ENCODE data around the gene ARL16. TPM values are rescaled to one million over a fixed set of nuclear protein-coding genes. Genes with fewer than 3 reads are reported as not detected.

ARL16 gene
- total and polyA plus RNA-seq, 4 donors, result 20.5 to 87.4 (median 34.1) TPM

DNA sequence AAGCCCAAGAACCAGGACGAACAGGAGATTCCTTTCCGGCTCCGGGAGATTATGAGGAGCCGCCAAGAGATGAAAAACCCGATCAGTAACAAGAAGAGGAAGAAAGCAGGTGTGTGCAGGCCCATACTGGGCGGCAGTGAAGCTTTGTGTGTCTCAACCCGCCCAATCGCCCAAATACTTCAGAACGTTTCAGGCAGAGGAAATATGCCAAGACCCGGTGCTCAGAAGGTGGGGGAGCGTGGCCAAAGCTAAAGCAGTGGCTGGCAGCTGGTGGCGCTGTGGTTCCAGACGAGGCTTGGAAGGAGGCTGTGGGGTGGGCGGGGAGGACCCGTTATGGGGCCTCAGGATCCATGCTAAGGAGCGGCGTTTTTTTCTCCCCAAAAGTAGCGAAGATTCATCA, 15.8 kb downstream of the ARL16 start:
- Histone ChIP-seq H3K4me1 (ENCODE audit: control insufficient read depth in 1 of 2, insufficient read depth in 2 of 2, low read length in 2 of 2) (no peaks in the 10 kb centered on the region), H3K9me3 (ENCODE audit: control insufficient read depth, low read length) (no peaks in the 10 kb centered on the region), H3K4me3 (ENCODE audit: low read length in 2 of 2) (no peak overlapping the region), H3K36me3 (ENCODE audit: control insufficient read depth in 1 of 2, insufficient read depth in 2 of 2, low read length in 1 of 2) (no peaks in the 10 kb centered on the region), H3K27me3 (ENCODE audit: control insufficient read depth in 1 of 2, insufficient read depth in 2 of 2, low read length in 1 of 2) (no peaks in the 10 kb centered on the region), H3K27ac (ENCODE audit: low read depth in 1 of 2, low read length in 2 of 2) (no peak overlapping the region)
- WGBS, 2 donors, result 82 to 86% methylated on average over 18 of the region's 18 CpGs
- intact Hi-C loops (cut with DNase I), result loop anchor here in 1 of 2 donors (2.0 kb wide), 1 partner anchor 35 kb away; the partner anchor contains the start of gene MRPL12
- DNase-seq (no peak), ATAC-seq (ENCODE audit: low FRiP score) (no peak)

GRCh38 chr17:81666342-81667191, 17.0 kb downstream of the ARL16 start, which contains the start of the genes CCDC137 and OXLD1:
TSS of gene CCDC137 (plus strand) at chr17:81666737. CDS start at chr17:81666767, 30 bp downstream.
TSS of gene OXLD1 (minus strand) at chr17:81666605. CDS start at chr17:81666577, 28 bp downstream.
- 0% methylated on average over 73 to 96 of the region's 96 CpGs for WGBS, 2 donors
- Histone ChIP-seq H3K27ac (ENCODE audit: low read depth in 1 of 2, low read length in 2 of 2) (peak within 1 kb of the TSS in 1 of 2 donors; percentile 50), H3K4me1 (ENCODE audit: control insufficient read depth in 1 of 2, insufficient read depth in 2 of 2, low read length in 2 of 2) (no peaks in the 10 kb centered on the region), H3K36me3 (ENCODE audit: control insufficient read depth in 1 of 2, insufficient read depth in 2 of 2, low read length in 1 of 2) (no peaks in the 10 kb centered on the region), H3K27me3 (ENCODE audit: control insufficient read depth in 1 of 2, insufficient read depth in 2 of 2, low read length in 1 of 2) (no peaks in the 10 kb centered on the region), H3K4me3 (ENCODE audit: low read length in 2 of 2) (peak within 1 kb of the TSS; percentile 61 to 65), H3K9me3 (ENCODE audit: control insufficient read depth, low read length) (no peaks in the 10 kb centered on the region)
- intact Hi-C loops (cut with DNase I), result loop anchor here in 1 of 2 donors (1.0 to 2.0 kb wide), 2 partner anchors 29 to 36 kb away; partner anchors contain the start of genes MRPL12, NPLOC4 and TSPAN10
- DNase-seq, result peak; percentile 98 to 99
- peak; percentile 97 for ATAC-seq (ENCODE audit: low FRiP score)

DNA sequence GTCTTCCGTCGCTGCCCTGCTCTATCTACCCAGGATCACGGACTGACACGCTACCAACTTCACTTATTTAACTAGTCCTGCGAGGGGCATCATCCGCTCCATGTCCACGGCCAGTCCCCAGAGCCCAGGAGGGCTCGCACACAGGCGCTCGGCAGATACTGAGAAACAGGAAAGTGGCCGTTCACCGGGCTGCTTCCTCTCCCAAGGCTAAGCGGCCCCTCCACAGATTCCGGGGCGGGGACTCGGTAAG, 17.6 kb downstream of the ARL16 start:
- Histone ChIP-seq H3K9me3 (ENCODE audit: control insufficient read depth, low read length) (no peaks in the 10 kb centered on the region), H3K27me3 (ENCODE audit: control insufficient read depth in 1 of 2, insufficient read depth in 2 of 2, low read length in 1 of 2) (no peaks in the 10 kb centered on the region), H3K27ac (ENCODE audit: low read depth in 1 of 2, low read length in 2 of 2) (peak overlapping the region in 1 of 2 donors; percentile 50), H3K36me3 (ENCODE audit: control insufficient read depth in 1 of 2, insufficient read depth in 2 of 2, low read length in 1 of 2) (no peaks in the 10 kb centered on the region), H3K4me3 (ENCODE audit: low read length in 2 of 2) (peak overlapping the region; percentile 61 to 65), H3K4me1 (ENCODE audit: control insufficient read depth in 1 of 2, insufficient read depth in 2 of 2, low read length in 2 of 2) (no peaks in the 10 kb centered on the region)
- intact Hi-C loops (cut with DNase I), result loop anchor here in 1 of 2 donors (1.0 to 2.0 kb wide), 2 partner anchors 29 to 37 kb away; partner anchors contain the start of genes MRPL12, NPLOC4 and TSPAN10
- DNase-seq (no peak), ATAC-seq (ENCODE audit: low FRiP score) (no peak)
- 0% methylated on average over 16 of the region's 16 CpGs for WGBS, 2 donors

DNA sequence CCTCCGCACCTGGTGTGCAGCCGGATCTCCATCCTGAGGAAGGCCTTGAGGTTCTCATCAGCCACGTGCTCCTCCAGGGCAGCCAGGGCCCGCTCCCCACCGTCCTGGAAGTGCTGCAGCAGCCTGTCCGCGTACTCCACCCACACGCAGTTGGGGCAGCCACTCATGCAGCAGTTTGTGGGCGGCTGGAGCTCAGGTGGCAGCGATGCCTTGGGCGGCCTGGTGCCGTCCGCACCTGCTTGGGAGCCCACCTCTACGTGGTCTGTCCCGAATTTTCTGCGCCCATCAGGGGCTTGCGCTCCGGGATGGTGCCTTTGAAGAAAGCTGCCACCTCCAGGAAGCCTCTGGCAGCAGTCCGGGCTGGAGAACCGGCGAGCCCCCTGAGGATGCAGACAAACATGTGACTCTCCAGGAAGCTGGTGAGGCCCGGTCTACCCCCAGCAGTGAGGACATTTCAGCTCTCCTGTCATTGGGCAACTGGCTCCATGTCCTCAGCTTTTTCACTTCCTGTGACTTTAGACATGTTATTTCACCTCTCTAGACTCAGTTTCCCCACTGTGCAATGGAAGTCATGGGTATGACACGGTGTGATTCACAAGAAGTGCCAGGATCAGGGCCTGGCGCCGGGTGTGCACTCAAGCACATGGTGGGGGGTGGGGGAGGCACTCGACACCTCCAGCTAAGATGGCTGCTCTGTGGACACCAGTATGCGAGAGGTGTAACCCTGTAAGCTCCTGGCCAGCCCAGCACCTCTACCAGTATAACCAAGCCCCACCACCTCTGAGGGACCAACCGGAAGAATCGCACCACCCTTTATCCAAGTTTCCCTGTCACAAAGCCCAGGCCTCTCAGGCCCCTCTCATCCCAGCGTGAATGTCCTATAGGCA, 18.1 kb downstream of the ARL16 start:
- Histone ChIP-seq H3K27me3 (ENCODE audit: control insufficient read depth in 1 of 2, insufficient read depth in 2 of 2, low read length in 1 of 2) (no peaks in the 10 kb centered on the region), H3K4me1 (ENCODE audit: control insufficient read depth in 1 of 2, insufficient read depth in 2 of 2, low read length in 2 of 2) (no peaks in the 10 kb centered on the region), H3K36me3 (ENCODE audit: control insufficient read depth in 1 of 2, insufficient read depth in 2 of 2, low read length in 1 of 2) (no peaks in the 10 kb centered on the region), H3K27ac (ENCODE audit: low read depth in 1 of 2, low read length in 2 of 2) (no peak overlapping the region), H3K4me3 (ENCODE audit: low read length in 2 of 2) (peak overlapping the region; percentile 61 to 65), H3K9me3 (ENCODE audit: control insufficient read depth, low read length) (no peaks in the 10 kb centered on the region)
- ATAC-seq (ENCODE audit: low FRiP score) (peak; percentile 20), DNase-seq (peak in 1 of 2 donors; percentile 42)
- 63 to 66% methylated on average over 30 of the region's 30 CpGs for WGBS, 2 donors
- intact Hi-C loops (cut with DNase I), result loop anchor here in 1 of 2 donors (1.0 to 2.0 kb wide), 2 partner anchors 28 to 37 kb away; partner anchors contain the start of genes MRPL12, NPLOC4 and TSPAN10

DNA sequence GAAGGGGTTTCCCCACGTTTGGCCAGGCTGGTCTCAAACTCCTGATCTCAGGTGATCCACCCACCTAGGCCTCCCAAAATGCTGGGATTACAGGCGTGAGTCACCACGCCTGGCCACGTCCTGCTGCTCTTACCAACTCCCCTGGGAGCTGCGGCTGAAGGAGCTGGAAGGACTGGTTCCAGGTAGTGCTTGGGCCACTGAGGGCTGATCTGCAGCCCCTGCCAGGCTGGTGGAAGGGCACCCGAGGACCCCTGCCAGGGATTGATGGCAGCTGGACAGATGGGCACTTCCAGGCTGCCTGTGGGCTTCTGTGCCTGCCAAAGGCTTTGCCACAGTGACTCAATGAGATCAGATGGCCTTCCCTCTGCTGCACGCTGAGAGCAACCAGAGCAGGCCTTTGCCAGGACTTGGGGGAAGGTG, 19.5 kb downstream of the ARL16 start:
- intact Hi-C loops (cut with DNase I), result no loop called here
- H3K27me3 ChIP-seq (ENCODE audit: control insufficient read depth in 1 of 2, insufficient read depth in 2 of 2, low read length in 1 of 2), result no peaks in the 10 kb centered on the region
- DNase-seq (no peak), ATAC-seq (ENCODE audit: low FRiP score) (no peak)
- H3K4me1 ChIP-seq (ENCODE audit: control insufficient read depth in 1 of 2, insufficient read depth in 2 of 2, low read length in 2 of 2), result no peaks in the 10 kb centered on the region
- H3K36me3 ChIP-seq (ENCODE audit: control insufficient read depth in 1 of 2, insufficient read depth in 2 of 2, low read length in 1 of 2), result no peaks in the 10 kb centered on the region
- 72 to 83% methylated on average over 7 of the region's 7 CpGs for WGBS, 2 donors
- H3K4me3 ChIP-seq (ENCODE audit: low read length in 2 of 2), result no peak overlapping the region
- H3K9me3 ChIP-seq (ENCODE audit: control insufficient read depth, low read length), result no peaks in the 10 kb centered on the region
- H3K27ac ChIP-seq (ENCODE audit: low read depth in 1 of 2, low read length in 2 of 2), result no peak overlapping the region

GRCh38 chr17:81662002-81662401, 21.6 kb downstream of the ARL16 start:
- Histone ChIP-seq H3K36me3 (ENCODE audit: control insufficient read depth in 1 of 2, insufficient read depth in 2 of 2, low read length in 1 of 2) (no peaks in the 10 kb centered on the region), H3K27ac (ENCODE audit: low read depth in 1 of 2, low read length in 2 of 2) (no peak overlapping the region), H3K4me1 (ENCODE audit: control insufficient read depth in 1 of 2, insufficient read depth in 2 of 2, low read length in 2 of 2) (no peaks in the 10 kb centered on the region), H3K4me3 (ENCODE audit: low read length in 2 of 2) (no peak overlapping the region), H3K9me3 (ENCODE audit: control insufficient read depth, low read length) (no peaks in the 10 kb centered on the region), H3K27me3 (ENCODE audit: control insufficient read depth in 1 of 2, insufficient read depth in 2 of 2, low read length in 1 of 2) (no peaks in the 10 kb centered on the region)
- ATAC-seq (ENCODE audit: low FRiP score), result no peak
- intact Hi-C loops (cut with DNase I), result no loop called here
- WGBS, 2 donors, result 85 to 86% methylated on average over 4 of the region's 4 CpGs
- no peak for DNase-seq

DNA sequence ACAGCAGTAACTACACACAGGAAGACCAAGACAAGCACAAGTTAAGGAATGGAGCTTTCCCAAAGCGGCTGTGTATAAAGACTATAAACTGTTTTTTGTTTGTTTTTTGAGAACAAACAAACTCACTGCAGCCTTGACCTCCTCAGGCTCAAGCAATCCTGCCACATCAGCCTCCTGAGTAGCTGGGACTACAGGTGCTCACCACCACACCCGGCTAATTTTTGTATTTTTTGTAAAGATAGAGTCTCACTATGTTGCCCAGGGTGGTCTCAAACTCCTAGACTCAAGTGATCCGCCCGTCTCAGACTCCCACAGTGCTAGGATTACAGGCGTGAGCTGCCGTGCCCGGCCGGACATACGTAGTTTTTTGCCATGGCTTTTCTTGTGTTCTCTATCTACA, 23.2 kb downstream of the ARL16 start:
- Histone ChIP-seq H3K36me3 (ENCODE audit: control insufficient read depth in 1 of 2, insufficient read depth in 2 of 2, low read length in 1 of 2) (no peaks in the 10 kb centered on the region), H3K27me3 (ENCODE audit: control insufficient read depth in 1 of 2, insufficient read depth in 2 of 2, low read length in 1 of 2) (no peaks in the 10 kb centered on the region), H3K4me3 (ENCODE audit: low read length in 2 of 2) (no peak overlapping the region), H3K4me1 (ENCODE audit: control insufficient read depth in 1 of 2, insufficient read depth in 2 of 2, low read length in 2 of 2) (no peaks in the 10 kb centered on the region), H3K9me3 (ENCODE audit: control insufficient read depth, low read length) (no peaks in the 10 kb centered on the region), H3K27ac (ENCODE audit: low read depth in 1 of 2, low read length in 2 of 2) (no peak overlapping the region)
- DNase-seq (no peak), ATAC-seq (ENCODE audit: low FRiP score) (no peak)
- 84 to 89% methylated on average over 9 of the region's 9 CpGs for WGBS, 2 donors
- intact Hi-C loops (cut with DNase I), result no loop called here

DNA sequence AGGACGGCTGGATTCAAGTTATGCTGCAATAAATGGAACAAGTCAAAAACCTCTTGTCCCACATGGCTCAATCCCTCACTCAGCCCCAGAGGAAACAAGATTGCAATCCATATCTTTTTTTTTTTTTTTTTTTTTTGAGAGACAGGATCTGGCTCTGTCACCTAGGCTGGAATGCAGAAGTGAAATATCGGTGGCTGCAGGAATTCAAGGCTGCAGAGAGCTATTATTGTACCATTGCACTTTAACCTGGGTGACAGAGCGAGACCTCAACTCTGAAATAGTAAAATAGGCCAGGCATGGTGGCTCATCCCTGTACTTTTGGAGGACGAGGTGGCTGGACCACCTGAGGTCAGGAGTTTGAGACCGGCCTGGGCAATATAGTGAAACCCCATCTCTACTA, 24.6 kb downstream of the ARL16 start:
- no peaks in the 10 kb centered on the region for H3K4me1 ChIP-seq (ENCODE audit: control insufficient read depth in 1 of 2, insufficient read depth in 2 of 2, low read length in 2 of 2)
- no peak for ATAC-seq (ENCODE audit: low FRiP score)
- DNase-seq, result no peak
- no peak overlapping the region for H3K27ac ChIP-seq (ENCODE audit: low read depth in 1 of 2, low read length in 2 of 2)
- no peaks in the 10 kb centered on the region for H3K36me3 ChIP-seq (ENCODE audit: control insufficient read depth in 1 of 2, insufficient read depth in 2 of 2, low read length in 1 of 2)
- intact Hi-C loops (cut with DNase I), result no loop called here
- no peaks in the 10 kb centered on the region for H3K9me3 ChIP-seq (ENCODE audit: control insufficient read depth, low read length)
- no peak overlapping the region for H3K4me3 ChIP-seq (ENCODE audit: low read length in 2 of 2)
- no peaks in the 10 kb centered on the region for H3K27me3 ChIP-seq (ENCODE audit: control insufficient read depth in 1 of 2, insufficient read depth in 2 of 2, low read length in 1 of 2)
- WGBS, 2 donors, result 71 to 81% methylated on average over 5 of the region's 5 CpGs

Data from aorta (tissue), 5 donors.